BLaER1 treated with 17β-estradiol and CSF1 and Interleukin-3, amounts not matched to agents 10 nM and 100 nM (cell line): ENCODE data around the gene SCN10A.
A peak's percentile ranks its signal among the peaks of the same experiment; 100 is the strongest.

Experiments used
- H3K27ac ChIP-seq, 11 experiments: shearing (Covaris generic); formaldehyde crosslinking; 2 replicates each; pipeline ENCODE4 v1.8.1; 2022
- H3K27me3 ChIP-seq, 11 experiments: shearing (Covaris generic); formaldehyde crosslinking; 2 replicates each; pipeline ENCODE4 v1.8.1; 2022
- H3K36me3 ChIP-seq, 11 experiments: shearing (Covaris generic); formaldehyde crosslinking; 2 replicates each; pipeline ENCODE4 v1.8.1; 2022
- H3K4me1 ChIP-seq, 10 experiments: shearing (Covaris generic); formaldehyde crosslinking; 2 replicates each; pipeline ENCODE4 v1.8.1; 2022
- H3K4me2 ChIP-seq, 11 experiments: shearing (Covaris generic); formaldehyde crosslinking; 2 replicates each; pipeline ENCODE4 v1.8.1; 2022
- H3K4me3 ChIP-seq, 10 experiments: shearing (Covaris generic); formaldehyde crosslinking; 2 replicates each; pipeline ENCODE4 v1.8.1; 2022
- H3K9ac ChIP-seq, 11 experiments: shearing (Covaris generic); formaldehyde crosslinking; 2 replicates each; pipeline ENCODE4 v1.8.1; 2022
- H3K9me3 ChIP-seq, 11 experiments: shearing (Covaris generic); formaldehyde crosslinking; replicated peaks in 1 of 11; 2 replicates each; pipeline ENCODE4 v1.8.1; 2022
- H4K20me1 ChIP-seq, 11 experiments: shearing (Covaris generic); formaldehyde crosslinking; 2 replicates each; pipeline ENCODE4 v1.8.1; 2022
- Cebpa-rat ChIP-seq, 11 experiments: shearing (Covaris generic); IDR thresholded peaks; 2 replicates each; pipeline ENCODE4 v1.8.1; 2022

Gene SCN10A

DNA sequence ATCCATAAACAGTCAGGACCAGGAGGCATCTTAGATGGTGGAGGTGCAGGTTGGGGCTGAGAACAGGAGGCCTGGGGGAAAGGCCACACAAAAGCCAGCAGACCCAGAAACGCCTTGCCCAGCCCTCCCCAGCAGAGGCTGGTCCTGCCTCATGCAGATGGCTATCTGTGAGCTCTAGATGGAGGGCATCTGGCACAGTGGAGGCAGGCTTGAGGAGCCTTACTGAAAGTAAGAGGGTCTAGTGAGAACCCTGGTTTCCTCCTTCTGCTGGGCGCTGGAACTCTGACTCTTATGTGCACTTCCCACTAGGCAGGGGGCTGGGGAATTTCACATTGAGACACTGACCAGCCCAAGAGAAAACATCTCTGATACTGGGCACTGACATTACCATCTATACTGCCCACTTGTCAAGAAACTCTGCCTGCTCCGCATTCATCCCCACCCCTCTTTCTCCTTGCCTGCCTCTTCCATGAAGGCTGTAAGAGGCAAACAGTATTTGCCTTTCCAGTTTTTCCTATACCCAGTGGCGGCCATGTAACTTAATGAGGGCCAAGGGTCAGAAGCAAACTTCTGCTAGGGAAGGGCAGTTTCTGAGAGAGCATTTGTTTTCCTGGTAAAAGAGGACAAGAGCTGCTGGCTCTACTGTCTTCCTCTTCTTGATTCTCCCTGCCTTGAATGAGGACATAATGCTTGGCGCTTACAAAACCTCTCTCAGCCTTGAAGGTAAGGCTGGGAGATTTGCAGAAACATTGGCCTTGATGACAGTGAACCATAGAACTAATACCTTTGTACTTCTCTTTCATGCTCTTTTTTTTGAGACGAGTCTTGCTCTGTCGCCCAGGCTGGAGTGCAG, 162.1 kb downstream of the SCN10A start:
- 0 out of 22 replicates have a peak, but pooled peaks cover 0 to 3% (median 0%) of the 10 kb centered on the region in 11 experiments for H4K20me1 ChIP-seq
- no peak overlapping the region for H3K4me3 ChIP-seq
- H3K36me3 ChIP-seq = no peaks in the 10 kb centered on the region
- peaks cover 2 to 20% (median 15%) of the 10 kb centered on the region in 11 experiments; a peak in 20 of 22 replicates for H3K27me3 ChIP-seq
- H3K4me2 ChIP-seq = no peak overlapping the region
- H3K9ac ChIP-seq = no peak overlapping the region
- peaks cover 3 to 23% (median 19%) of the 10 kb centered on the region in 10 experiments; a peak in 17 of 20 replicates for H3K4me1 ChIP-seq
- no peaks in the 10 kb centered on the region for H3K9me3 ChIP-seq
- no peak overlapping the region for H3K27ac ChIP-seq
- TF ChIP-seq Cebpa-rat (IDR thresholded peaks at IDR 0.05) = no peak

- H3K27me3 ChIP-seq = peaks cover 5 to 29% (median 23%) of the 10 kb centered on the region in 11 experiments; a peak in 20 of 22 replicates
- peaks cover 5 to 28% (median 26%) of the 10 kb centered on the region in 10 experiments; a peak in 17 of 20 replicates for H3K4me1 ChIP-seq
These were observed 163.1 kb downstream of the SCN10A start for GRCh38 chr3:38652934-38653333.

DNA sequence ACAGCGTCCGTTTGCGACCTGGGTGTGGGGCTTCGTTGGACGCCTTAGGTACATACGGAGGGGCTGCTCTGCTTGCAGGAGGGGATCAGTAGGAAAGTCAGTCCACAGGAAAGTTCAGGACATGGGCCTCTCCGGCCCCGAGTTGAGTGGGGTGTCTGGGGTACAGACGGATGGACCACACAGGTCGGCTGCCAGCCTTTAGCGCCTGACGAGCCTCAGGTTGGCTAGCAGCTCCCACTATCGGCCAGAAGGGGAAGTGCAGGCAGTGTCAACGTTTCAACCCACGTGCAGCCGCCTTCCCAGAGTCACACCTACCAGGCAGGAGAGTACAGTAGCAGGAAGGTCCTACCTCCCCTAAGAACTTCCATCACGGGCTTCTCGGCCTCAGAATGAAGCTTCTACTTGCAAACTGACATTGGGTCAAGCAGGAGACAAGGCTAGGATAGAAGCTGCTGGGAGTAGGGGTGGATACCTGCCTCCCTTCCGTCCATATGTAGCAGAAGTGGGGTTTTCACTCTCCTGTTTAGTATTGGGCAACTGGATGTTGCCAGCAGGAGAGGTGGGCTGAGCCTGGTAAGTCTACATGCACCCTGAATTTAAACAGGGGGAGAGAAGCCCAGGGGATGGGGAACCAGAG, 164.7 kb downstream of the SCN10A start:
- H3K27me3 ChIP-seq = peaks cover 5 to 32% (median 23%) of the 10 kb centered on the region in 11 experiments; a peak in 20 of 22 replicates
- no peak overlapping the region for H3K9ac ChIP-seq
- peaks cover 5 to 28% (median 26%) of the 10 kb centered on the region in 10 experiments; a peak in 17 of 20 replicates for H3K4me1 ChIP-seq
- H3K4me3 ChIP-seq = no peak overlapping the region
- no peaks in the 10 kb centered on the region for H3K9me3 ChIP-seq
- no peaks in the 10 kb centered on the region for H3K36me3 ChIP-seq
- TF ChIP-seq Cebpa-rat (IDR thresholded peaks at IDR 0.05) = no peak
- no peak overlapping the region for H3K27ac ChIP-seq
- peaks cover 0 to 15% (median 4%) of the 10 kb centered on the region in 11 experiments; a peak in 5 of 22 replicates for H4K20me1 ChIP-seq
- H3K4me2 ChIP-seq = peak overlapping the region; percentile 32 to 98 (median 46); a peak in 18 of 22 replicates

More at GRCh38 chr3:38652934-38653333, 163.1 kb downstream of the SCN10A start:
- Histone ChIP-seq H3K27ac (no peak overlapping the region), H3K4me3 (no peak overlapping the region), H4K20me1 (peaks cover 0 to 9% (median 2%) of the 10 kb centered on the region in 11 experiments; a peak in 4 of 22 replicates), H3K4me2 (no peak overlapping the region), H3K9ac (no peak overlapping the region), H3K36me3 (no peaks in the 10 kb centered on the region), H3K9me3 (no peaks in the 10 kb centered on the region)
- TF ChIP-seq Cebpa-rat (IDR thresholded peaks at IDR 0.05) = no peak

DNA sequence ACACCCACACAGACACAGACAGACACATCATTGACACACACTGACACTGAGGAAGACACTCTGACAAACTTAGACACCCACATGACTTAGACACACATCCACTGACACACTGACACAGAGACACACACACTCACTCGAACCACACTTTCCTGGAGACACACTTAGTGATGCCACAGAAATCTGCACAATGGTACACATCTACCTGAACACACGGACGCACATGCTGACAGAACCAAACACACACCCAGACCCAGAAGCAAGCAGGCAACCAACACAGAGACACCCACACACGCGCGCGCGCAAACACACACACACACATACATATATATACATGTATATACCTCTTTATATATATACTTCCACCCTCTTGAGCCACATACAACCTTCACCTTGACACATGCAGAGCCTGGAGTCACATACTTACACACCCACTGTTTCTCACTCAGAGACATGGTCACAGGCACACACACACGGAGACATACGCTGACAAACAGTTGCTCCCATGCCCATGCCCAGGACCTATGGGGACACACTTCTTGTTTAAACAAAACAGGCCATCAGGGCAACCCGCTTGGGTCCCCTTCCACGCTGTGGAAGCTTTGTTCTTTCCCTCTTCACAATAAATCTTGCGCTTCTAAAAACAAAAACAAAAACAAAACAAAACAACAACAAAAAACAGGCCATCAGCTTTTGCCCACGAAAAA, 165.6 kb downstream of the SCN10A start:
- Histone ChIP-seq H3K4me1 (peaks cover 5 to 25% (median 21%) of the 10 kb centered on the region in 10 experiments; a peak in 17 of 20 replicates), H3K36me3 (no peaks in the 10 kb centered on the region), H3K4me2 (peak overlapping the region; percentile 85 to 100 (median 99)), H3K27me3 (peaks cover 5 to 32% (median 23%) of the 10 kb centered on the region in 11 experiments; a peak in 20 of 22 replicates), H3K4me3 (peak overlapping the region; percentile 65 to 81 (median 73); a peak in 15 of 20 replicates), H4K20me1 (peaks cover 0 to 15% (median 4%) of the 10 kb centered on the region in 11 experiments; a peak in 5 of 22 replicates), H3K9ac (peak overlapping the region in 4 of 11 experiments; percentile 66 to 83 (median 77); a peak in 3 of 22 replicates), H3K27ac (no peak overlapping the region), H3K9me3 (no peaks in the 10 kb centered on the region)
- no peak for TF ChIP-seq Cebpa-rat (IDR thresholded peaks at IDR 0.05)

GRCh38 chr3:38649500-38650247, 166.3 kb downstream of the SCN10A start, which contains the start of gene SCN5A:
TSS of gene SCN5A (minus strand) at chr3:38649687. CDS start at chr3:38633307, 16,380 bp downstream.
- Histone ChIP-seq H3K9ac (peak within 1 kb of the TSS; percentile 72 to 85 (median 81)), H3K9me3 (no peaks in the 10 kb centered on the region), H3K36me3 (no peaks in the 10 kb centered on the region), H3K27me3 (peaks cover 5 to 32% (median 23%) of the 10 kb centered on the region in 11 experiments; a peak in 20 of 22 replicates), H3K27ac (peak within 1 kb of the TSS in 10 of 11 experiments; percentile 54 to 71 (median 63); a peak in 19 of 22 replicates), H3K4me2 (peak within 1 kb of the TSS; percentile 85 to 100 (median 99)), H3K4me1 (peaks cover 5 to 18% (median 14%) of the 10 kb centered on the region in 10 experiments; a peak in 17 of 20 replicates), H3K4me3 (peak within 1 kb of the TSS; percentile 65 to 81 (median 73)), H4K20me1 (peaks cover 0 to 15% (median 4%) of the 10 kb centered on the region in 11 experiments; a peak in 6 of 22 replicates)
- no peak for TF ChIP-seq Cebpa-rat (IDR thresholded peaks at IDR 0.05)

DNA sequence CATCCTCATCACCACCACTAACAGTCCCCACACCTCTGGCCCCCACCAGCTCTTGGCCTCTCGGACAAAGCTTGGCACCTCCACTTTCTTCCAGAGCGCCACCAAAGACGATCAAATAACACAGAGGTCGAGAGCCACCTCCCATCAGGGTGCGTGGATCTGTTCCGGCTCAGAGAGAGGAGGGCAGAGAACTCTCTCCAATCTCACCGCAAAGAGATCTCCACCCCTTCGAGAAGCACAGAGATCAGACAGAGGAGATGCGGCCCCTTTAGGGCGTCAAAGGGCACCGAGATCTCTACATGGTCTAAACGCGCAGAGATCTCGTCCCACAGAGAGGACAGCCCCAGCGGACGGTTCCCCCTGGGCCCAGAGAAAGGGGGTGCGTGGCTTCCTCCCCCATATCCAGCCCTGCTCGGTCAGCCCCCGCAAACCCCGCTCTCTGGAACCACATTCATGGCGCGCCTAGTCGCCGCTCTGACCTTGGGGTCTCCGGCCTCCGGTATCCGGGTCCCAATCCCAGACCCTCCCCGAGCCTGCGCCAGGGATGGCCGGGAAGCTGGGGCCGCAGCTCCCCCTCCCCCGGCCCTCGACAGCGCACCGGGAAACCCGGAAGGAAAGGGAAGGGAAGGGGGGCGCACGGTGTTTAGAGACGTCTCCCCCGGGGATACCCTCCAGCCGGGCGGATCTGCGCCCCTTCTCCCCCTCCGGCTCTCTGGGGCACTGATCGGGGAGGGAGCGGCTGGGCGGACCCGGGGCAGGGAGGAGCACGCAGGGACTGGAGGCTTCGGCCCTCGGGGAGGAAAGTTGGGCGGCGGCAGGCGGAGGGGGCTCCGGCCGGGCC, 167.1 kb downstream of the SCN10A start:
- H3K36me3 ChIP-seq = no peaks in the 10 kb centered on the region
- H3K4me2 ChIP-seq = peak overlapping the region; percentile 85 to 100 (median 99)
- peaks cover 5 to 17% (median 14%) of the 10 kb centered on the region in 10 experiments; a peak in 17 of 20 replicates for H3K4me1 ChIP-seq
- H3K4me3 ChIP-seq = peak overlapping the region; percentile 65 to 81 (median 73)
- peaks cover 0 to 15% (median 4%) of the 10 kb centered on the region in 11 experiments; a peak in 6 of 22 replicates for H4K20me1 ChIP-seq
- peak overlapping the region in 10 of 11 experiments; percentile 54 to 71 (median 63); a peak in 19 of 22 replicates for H3K27ac ChIP-seq
- no peaks in the 10 kb centered on the region for H3K9me3 ChIP-seq
- H3K9ac ChIP-seq = peak overlapping the region; percentile 72 to 85 (median 81)
- peaks cover 5 to 32% (median 23%) of the 10 kb centered on the region in 11 experiments; a peak in 20 of 22 replicates for H3K27me3 ChIP-seq
- no peak for TF ChIP-seq Cebpa-rat (IDR thresholded peaks at IDR 0.05)
